ENCODE results near the gene TSPAN1. TPM values are rescaled to one million over a fixed set of nuclear protein-coding genes. Genes with fewer than 3 reads are reported as not detected.

Gene TSPAN1
- total and polyA plus RNA-seq, 2 of the 13 experiments (the other 11 are each of a cell fraction or from before 2014, with no cell fraction given) = 1.7 to 2.9 TPM

DNA sequence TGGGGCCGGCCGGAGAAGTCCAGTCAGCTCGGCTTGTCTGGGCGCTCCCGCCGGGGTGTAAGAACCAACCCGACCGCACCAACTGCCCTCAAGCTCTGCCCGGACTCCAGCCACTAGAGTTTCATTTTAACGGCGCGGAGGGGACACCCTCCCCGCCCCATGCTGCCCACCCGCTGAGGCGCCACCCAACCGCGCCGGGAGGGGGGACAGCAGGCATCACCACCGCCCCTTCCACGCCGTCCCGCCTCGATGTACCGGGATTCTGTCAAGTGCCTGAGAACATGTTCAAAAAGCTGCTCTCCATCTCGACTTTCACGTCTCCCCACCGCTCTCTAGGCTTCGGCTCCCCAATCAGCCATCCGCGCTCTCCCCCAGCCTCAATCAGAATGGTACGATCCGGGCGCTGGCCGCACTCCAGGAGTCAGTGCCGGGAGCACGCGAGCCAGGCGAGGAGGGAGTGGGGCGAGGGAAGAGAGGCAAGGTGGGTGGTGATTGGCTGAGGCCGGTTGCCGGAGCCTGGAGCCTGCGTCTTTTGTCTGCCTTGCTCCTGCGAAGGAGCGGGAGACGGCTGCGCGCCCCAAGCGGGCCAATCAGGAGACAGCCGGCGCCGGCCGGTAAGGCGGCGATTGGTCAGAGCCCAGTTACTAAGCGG lies 42.2 kb upstream of the TSPAN1 start, which contains the start of gene PIK3R3 (continued):
- TF ChIP-seq NR2C2 (CRISPR knock-in tag; IDR thresholded peaks at IDR 0.05; ENCODE audit: borderline replicate concordance) (peak; percentile 45; the same call in 1 of the 2 replicates), ZBTB7A (CRISPR knock-in tag; IDR thresholded peaks at IDR 0.05) (peak; percentile 89), ZNF543 (CRISPR knock-in tag; IDR thresholded peaks at IDR 0.05) (peak; percentile 96; the same call in 1 of the 2 replicates), ZMYM3 (CRISPR knock-in tag; IDR thresholded peaks at IDR 0.05) (no peak), ZNF331 (CRISPR knock-in tag; IDR thresholded peaks at IDR 0.05) (peak; percentile 96), RARA (CRISPR knock-in tag; IDR thresholded peaks at IDR 0.05) (peak; percentile 69), BCL6 (CRISPR knock-in tag; IDR thresholded peaks at IDR 0.05) (peak; percentile 69), RFXAP (CRISPR knock-in tag; IDR thresholded peaks at IDR 0.05; ENCODE audit: borderline replicate concordance) (peak; percentile 99), ZBTB42 (CRISPR knock-in tag; IDR thresholded peaks at IDR 0.05) (peak; percentile 79), HOXA3 (CRISPR knock-in tag; IDR thresholded peaks at IDR 0.05) (peak; percentile 92), ZIK1 (CRISPR knock-in tag; IDR thresholded peaks at IDR 0.05; ENCODE audit: borderline replicate concordance, low read depth) (peak; percentile 99), NBN (conservative IDR thresholded peaks at IDR 0.05) (no peak)
- TF ChIP-seq, protein P1, sequence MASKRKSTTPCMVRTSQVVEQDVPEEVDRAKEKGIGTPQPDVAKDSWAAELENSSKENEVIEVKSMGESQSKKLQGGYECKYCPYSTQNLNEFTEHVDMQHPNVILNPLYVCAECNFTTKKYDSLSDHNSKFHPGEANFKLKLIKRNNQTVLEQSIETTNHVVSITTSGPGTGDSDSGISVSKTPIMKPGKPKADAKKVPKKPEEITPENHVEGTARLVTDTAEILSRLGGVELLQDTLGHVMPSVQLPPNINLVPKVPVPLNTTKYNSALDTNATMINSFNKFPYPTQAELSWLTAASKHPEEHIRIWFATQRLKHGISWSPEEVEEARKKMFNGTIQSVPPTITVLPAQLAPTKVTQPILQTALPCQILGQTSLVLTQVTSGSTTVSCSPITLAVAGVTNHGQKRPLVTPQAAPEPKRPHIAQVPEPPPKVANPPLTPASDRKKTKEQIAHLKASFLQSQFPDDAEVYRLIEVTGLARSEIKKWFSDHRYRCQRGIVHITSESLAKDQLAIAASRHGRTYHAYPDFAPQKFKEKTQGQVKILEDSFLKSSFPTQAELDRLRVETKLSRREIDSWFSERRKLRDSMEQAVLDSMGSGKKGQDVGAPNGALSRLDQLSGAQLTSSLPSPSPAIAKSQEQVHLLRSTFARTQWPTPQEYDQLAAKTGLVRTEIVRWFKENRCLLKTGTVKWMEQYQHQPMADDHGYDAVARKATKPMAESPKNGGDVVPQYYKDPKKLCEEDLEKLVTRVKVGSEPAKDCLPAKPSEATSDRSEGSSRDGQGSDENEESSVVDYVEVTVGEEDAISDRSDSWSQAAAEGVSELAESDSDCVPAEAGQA (IDR thresholded peaks at IDR 0.05; ENCODE audit: low read depth) = 0 out of 2 replicates have a peak, but pooled peaks have one; percentile 51
- TF ChIP-seq, protein P1 (CRISPR knock-in tag; IDR thresholded peaks at IDR 0.05; ENCODE audit: borderline replicate concordance) = peak; percentile 85; the same call in 1 of the 2 replicates
- TF ChIP-seq, protein P2, sequence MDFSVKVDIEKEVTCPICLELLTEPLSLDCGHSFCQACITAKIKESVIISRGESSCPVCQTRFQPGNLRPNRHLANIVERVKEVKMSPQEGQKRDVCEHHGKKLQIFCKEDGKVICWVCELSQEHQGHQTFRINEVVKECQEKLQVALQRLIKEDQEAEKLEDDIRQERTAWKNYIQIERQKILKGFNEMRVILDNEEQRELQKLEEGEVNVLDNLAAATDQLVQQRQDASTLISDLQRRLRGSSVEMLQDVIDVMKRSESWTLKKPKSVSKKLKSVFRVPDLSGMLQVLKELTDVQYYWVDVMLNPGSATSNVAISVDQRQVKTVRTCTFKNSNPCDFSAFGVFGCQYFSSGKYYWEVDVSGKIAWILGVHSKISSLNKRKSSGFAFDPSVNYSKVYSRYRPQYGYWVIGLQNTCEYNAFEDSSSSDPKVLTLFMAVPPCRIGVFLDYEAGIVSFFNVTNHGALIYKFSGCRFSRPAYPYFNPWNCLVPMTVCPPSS (IDR thresholded peaks at IDR 0.05) = no peak
- TF ChIP-seq, protein P3, sequence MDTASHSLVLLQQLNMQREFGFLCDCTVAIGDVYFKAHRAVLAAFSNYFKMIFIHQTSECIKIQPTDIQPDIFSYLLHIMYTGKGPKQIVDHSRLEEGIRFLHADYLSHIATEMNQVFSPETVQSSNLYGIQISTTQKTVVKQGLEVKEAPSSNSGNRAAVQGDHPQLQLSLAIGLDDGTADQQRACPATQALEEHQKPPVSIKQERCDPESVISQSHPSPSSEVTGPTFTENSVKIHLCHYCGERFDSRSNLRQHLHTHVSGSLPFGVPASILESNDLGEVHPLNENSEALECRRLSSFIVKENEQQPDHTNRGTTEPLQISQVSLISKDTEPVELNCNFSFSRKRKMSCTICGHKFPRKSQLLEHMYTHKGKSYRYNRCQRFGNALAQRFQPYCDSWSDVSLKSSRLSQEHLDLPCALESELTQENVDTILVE (CRISPR knock-in tag; IDR thresholded peaks at IDR 0.05) = peak; percentile 84; the same call in 1 of the 2 replicates
- TF ChIP-seq, protein P4, sequence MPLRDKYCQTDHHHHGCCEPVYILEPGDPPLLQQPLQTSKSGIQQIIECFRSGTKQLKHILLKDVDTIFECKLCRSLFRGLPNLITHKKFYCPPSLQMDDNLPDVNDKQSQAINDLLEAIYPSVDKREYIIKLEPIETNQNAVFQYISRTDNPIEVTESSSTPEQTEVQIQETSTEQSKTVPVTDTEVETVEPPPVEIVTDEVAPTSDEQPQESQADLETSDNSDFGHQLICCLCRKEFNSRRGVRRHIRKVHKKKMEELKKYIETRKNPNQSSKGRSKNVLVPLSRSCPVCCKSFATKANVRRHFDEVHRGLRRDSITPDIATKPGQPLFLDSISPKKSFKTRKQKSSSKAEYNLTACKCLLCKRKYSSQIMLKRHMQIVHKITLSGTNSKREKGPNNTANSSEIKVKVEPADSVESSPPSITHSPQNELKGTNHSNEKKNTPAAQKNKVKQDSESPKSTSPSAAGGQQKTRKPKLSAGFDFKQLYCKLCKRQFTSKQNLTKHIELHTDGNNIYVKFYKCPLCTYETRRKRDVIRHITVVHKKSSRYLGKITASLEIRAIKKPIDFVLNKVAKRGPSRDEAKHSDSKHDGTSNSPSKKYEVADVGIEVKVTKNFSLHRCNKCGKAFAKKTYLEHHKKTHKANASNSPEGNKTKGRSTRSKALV (CRISPR knock-in tag; IDR thresholded peaks at IDR 0.05) = peak; percentile 94

Measured in HepG2 (cell line).